ENCODE results near the gene TSPY10. TPM values are rescaled to one million over a fixed set of nuclear protein-coding genes. Genes with fewer than 3 reads are reported as not detected.
"Not testable (repeated sequence)": the region's sequence is repeated elsewhere in the genome, so short reads cannot be mapped to it uniquely, and the experiment has no call there.

Gene TSPY10
- total RNA-seq, result not detected in 2 replicates

GRCh38 chrY:9527580-9527979 lies at the start of gene TSPY10:
TSPY10 (plus strand) TSS chrY:9527880; CDS start chrY:9527926, 46 bp downstream.
- intact Hi-C loops (cut with micrococcal nuclease); H3K36me3 Mint-ChIP-seq (ENCODE audit: low read depth); DNase-seq (ENCODE audit: low spot score); H3K9me3 Mint-ChIP-seq; H3K27ac Mint-ChIP-seq; H3K4me3 Mint-ChIP-seq (ENCODE audit: low read depth); H3K27me3 Mint-ChIP-seq (ENCODE audit: low read depth); H3K4me1 Mint-ChIP-seq (ENCODE audit: low read depth): not testable (repeated sequence)

- H3K4me1 Mint-ChIP-seq (ENCODE audit: low read depth); H3K9me3 Mint-ChIP-seq; H3K4me3 Mint-ChIP-seq (ENCODE audit: low read depth); H3K27me3 Mint-ChIP-seq (ENCODE audit: low read depth); H3K36me3 Mint-ChIP-seq (ENCODE audit: low read depth); intact Hi-C loops (cut with micrococcal nuclease); H3K27ac Mint-ChIP-seq; DNase-seq (ENCODE audit: low spot score): not testable (repeated sequence)
These were observed 40.7 kb upstream of the TSPY10 start, which contains the start of gene TSPY9 for GRCh38 chrY:9486967-9487366. TSPY9 (plus strand) TSS chrY:9487267; CDS start chrY:9487313, 46 bp downstream.

- DNase-seq (ENCODE audit: low spot score); H3K27ac Mint-ChIP-seq; H3K9me3 Mint-ChIP-seq; H3K4me3 Mint-ChIP-seq (ENCODE audit: low read depth); H3K27me3 Mint-ChIP-seq (ENCODE audit: low read depth); intact Hi-C loops (cut with micrococcal nuclease); H3K36me3 Mint-ChIP-seq (ENCODE audit: low read depth); H3K4me1 Mint-ChIP-seq (ENCODE audit: low read depth): not testable (repeated sequence)
These were observed 23.3 kb upstream of the TSPY10 start for GRCh38 chrY:9504396-9504795.

GRCh38 chrY:9516287-9516686 lies 11.4 kb upstream of the TSPY10 start:
- H3K27me3 Mint-ChIP-seq (ENCODE audit: low read depth); DNase-seq (ENCODE audit: low spot score); intact Hi-C loops (cut with micrococcal nuclease); H3K4me3 Mint-ChIP-seq (ENCODE audit: low read depth); H3K9me3 Mint-ChIP-seq; H3K36me3 Mint-ChIP-seq (ENCODE audit: low read depth); H3K4me1 Mint-ChIP-seq (ENCODE audit: low read depth); H3K27ac Mint-ChIP-seq: not testable (repeated sequence)

Other genes with a start within 250 kb of the TSPY10 start
- gene TSPY4, start 190.4 kb upstream of the TSPY10 start, total RNA-seq, result not detected in 2 replicates
- gene TSPY8, start 170.1 kb upstream of the TSPY10 start, total RNA-seq, result not detected in 2 replicates
- gene TSPY3, start 129.5 kb upstream of the TSPY10 start, total RNA-seq, result not detected in 2 replicates
- not detected in 2 replicates for gene TSPY1, start 60.9 kb upstream of the TSPY10 start, total RNA-seq
- not detected in 2 replicates for gene TSPY9, start 40.6 kb upstream of the TSPY10 start, total RNA-seq

Data from activated T-helper 2 cell treated with anti-CD3 and anti-CD28 coated beads, Interferon-gamma antibody, Interleukin-2, Interleukin-4, amounts not matched to agents 10 μg/mL and 5 μg/mL and 100 μg/mL, durations not matched to agents 14 hours and 24 hours and 36 hours (primary cell).